Astrocyte of the spinal cord (primary cell): ENCODE results near the gene TAS2R41.
A peak's percentile ranks its signal among the peaks of the same experiment; 100 is the strongest.

Experiments
- DNase-seq: peaks from one replicate; pipeline ENCODE4 v3.0.0; 2011; ENCODE audit warnings: low read depth, low spot score
- H3K4me3 ChIP-seq: 2 replicates; pipeline ENCODE4 v1.5.1; 2011; ENCODE audit warnings: low read depth, mild to moderate bottlenecking, low read length, moderate library complexity
- CTCF ChIP-seq: IDR thresholded peaks from 2 replicates; pipeline ENCODE4 v1.5.1; 2012; ENCODE audit warnings: low read depth, mild to moderate bottlenecking, low read length, inconsistent platforms
- in situ Hi-C: cut with HindIII; loops from 2 replicates; pipeline ENCODE4 v1.10.0; 2017; ENCODE audit warnings: low sequenced_read_pairs

TAS2R41 gene

GRCh38 chr7:143490717-143491306, 13.1 kb downstream of the TAS2R41 start:
- in situ Hi-C loops, result no loop called here
- DNase-seq, result no peak
- no peak overlapping the region for H3K4me3 ChIP-seq
- TF ChIP-seq CTCF, result peak; percentile 63

GRCh38 chr7:143492043-143492471, 14.4 kb downstream of the TAS2R41 start:
- DNase-seq, result peak; percentile 74
- TF ChIP-seq CTCF, result no peak

GRCh38 chr7:143492799-143493739, 15.4 kb downstream of the TAS2R41 start:
- in situ Hi-C loops, result no loop called here
- no peak for TF ChIP-seq CTCF
- no peak overlapping the region for H3K4me3 ChIP-seq
- no peak for DNase-seq

More at GRCh38 chr7:143492043-143492471, 14.4 kb downstream of the TAS2R41 start:
- in situ Hi-C loops, result no loop called here
- no peak overlapping the region for H3K4me3 ChIP-seq

GRCh38 chr7:143493751-143494150, 16.1 kb downstream of the TAS2R41 start:
- in situ Hi-C loops, result no loop called here
- DNase-seq, result no peak
- no peak for TF ChIP-seq CTCF
- no peak overlapping the region for H3K4me3 ChIP-seq

GRCh38 chr7:143494622-143495021, 16.9 kb downstream of the TAS2R41 start:
- no peak overlapping the region for H3K4me3 ChIP-seq
- TF ChIP-seq CTCF, result no peak
- in situ Hi-C loops, result no loop called here
- no peak for DNase-seq

- in situ Hi-C loops, result no loop called here
- no peak for DNase-seq
- no peak overlapping the region for H3K4me3 ChIP-seq
- TF ChIP-seq CTCF, result no peak
These were observed 18.2 kb downstream of the TAS2R41 start for GRCh38 chr7:143495851-143496250.
